ENCODE measurements around the gene ZSCAN31.
"Not testable (repeated sequence)": the region's sequence is repeated elsewhere in the genome, so short reads cannot be mapped to it uniquely, and the experiment has no call there.

GRCh38 chr6:28359562-28359961 lies 23.6 kb upstream of the ZSCAN31 start:
- not testable (repeated sequence) for TF ChIP-seq CTCF, POLR2A (IDR thresholded peaks at IDR 0.05)
